Inflammatory macrophage treated with lipopolysaccharide for 4 hours (primary cell): ENCODE data around the gene SLC25A26.

Experiments used
- DNase-seq: peaks from one replicate; pipeline ENCODE4 v3.0.0-alpha.2; 2020

SLC25A26 gene

GRCh38 chr3:66399529-66400232 is 178.9 kb downstream of the SLC25A26 start:
- no peak for DNase-seq

DNA sequence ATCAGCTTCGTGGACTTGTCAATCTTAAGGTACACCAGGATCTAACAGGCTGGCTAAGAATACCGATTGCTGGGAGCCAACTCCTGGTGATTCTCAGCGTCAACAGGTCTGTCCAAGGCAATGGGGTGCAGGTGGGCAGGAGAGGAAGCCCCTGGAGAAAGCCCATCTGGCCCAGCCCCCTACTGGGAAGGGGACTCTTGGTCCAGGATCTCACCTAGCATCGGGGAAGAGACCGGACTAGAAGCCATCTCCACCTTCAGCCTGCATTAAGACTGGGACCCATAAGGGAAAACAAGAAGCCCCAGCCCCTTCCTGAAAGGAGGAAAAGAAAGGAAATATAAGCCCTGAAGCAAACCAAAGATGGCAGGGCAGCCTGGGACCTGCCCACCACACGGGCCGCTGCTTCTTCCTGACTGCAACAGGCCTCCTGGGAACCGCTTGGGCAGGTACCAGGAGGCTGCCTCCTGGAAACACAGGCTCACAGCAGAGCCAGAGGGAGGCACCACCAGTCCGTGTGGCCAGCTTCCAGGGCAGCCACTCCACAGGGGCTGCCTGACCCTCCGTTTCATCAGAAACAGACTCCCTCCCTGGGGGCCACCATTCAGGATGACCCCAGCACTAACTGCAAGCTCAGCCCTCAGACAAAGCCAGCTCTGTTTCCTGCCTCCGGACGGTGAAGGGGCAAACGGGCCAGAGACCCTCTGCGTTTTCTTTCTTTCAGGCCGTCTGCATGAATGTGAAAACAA is 179.8 kb downstream of the SLC25A26 start:
- DNase-seq = no peak

DNA sequence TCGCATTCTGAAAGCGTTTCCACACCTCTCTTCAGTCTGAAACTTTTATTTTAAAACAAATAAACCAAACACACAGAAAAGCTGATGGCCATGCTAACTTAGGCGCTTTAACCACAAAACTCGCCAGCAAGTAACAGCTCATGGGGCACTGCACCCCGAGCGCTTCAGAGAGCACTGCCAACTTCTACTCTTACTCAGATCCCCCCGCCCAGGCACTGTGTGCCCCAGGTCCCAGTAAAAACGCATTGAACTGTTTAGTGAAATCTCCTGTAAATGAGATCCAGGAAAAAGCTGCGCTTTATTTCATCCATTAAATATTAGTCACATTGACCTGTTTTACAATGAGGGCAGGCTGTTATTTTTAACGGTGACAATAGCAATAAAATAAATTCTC is 180.4 kb downstream of the SLC25A26 start:
- DNase-seq = no peak

GRCh38 chr3:66401675-66402491 is 181.1 kb downstream of the SLC25A26 start:
- DNase-seq = no peak

- no peak for DNase-seq
Measured at GRCh38 chr3:66402596-66403290, 181.9 kb downstream of the SLC25A26 start.

GRCh38 chr3:66403323-66403990 is 182.7 kb downstream of the SLC25A26 start:
- DNase-seq = no peak

DNA sequence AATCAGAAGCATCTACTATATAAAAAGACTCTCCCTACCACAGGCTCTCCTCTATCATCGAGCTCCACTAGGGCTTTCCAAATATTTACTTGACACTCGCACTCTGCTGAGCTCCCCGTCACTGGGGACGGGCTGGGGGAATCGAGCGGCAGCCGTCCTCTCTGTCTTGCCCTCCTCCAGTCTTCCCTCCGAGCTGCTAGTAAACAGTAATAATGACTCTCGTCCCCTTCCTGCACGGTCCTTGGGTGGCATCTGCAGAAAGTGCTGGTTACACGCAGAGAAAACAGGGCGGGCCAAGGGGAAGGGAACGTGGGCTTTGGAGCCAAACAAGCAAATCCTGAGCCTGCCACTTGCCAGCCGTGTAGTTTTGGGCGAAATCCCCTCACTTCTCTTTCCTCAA is 183.4 kb downstream of the SLC25A26 start:
- DNase-seq = no peak

- no peak for DNase-seq
Measured at GRCh38 chr3:66404903-66405700, 184.3 kb downstream of the SLC25A26 start.

DNA sequence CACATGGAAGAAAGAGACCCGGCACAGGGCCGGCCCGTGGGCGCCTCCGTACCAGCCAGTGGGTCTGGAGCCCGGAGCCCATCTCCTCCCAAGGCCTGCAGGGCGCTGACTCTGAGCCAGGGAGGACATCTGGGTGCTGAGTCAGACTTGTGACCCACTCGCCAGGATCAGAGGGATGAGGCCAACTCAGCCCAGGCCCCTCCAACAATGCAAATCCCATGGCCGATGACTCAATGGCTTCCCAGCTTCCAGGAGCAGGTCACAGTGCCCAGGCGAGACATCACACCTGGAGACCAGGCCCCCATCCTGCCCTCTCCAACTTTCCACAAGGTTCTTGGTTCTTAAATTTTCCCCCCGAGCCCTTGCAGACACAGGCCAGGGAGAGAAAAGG is 184.9 kb downstream of the SLC25A26 start:
- no peak for DNase-seq

DNA sequence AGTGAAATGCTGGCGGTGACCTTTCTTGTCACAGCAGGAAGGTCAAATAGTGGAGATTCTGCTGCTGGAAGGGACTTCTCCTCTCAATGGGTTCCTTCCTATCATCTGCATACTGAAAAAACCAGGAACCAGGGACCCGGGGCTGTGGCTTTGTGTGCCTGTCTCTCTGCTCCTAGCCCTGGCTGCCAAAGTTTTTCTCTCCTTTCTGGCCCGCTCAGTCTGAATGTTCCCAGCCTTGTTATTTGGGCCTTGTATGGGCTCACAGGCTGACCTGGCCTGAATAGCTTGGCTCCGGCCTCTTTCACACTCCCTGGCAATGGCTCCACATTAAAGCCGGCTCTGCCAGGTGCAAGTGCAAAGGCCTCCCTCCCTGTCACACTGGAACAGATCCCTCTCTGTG is 185.4 kb downstream of the SLC25A26 start:
- no peak for DNase-seq

DNA sequence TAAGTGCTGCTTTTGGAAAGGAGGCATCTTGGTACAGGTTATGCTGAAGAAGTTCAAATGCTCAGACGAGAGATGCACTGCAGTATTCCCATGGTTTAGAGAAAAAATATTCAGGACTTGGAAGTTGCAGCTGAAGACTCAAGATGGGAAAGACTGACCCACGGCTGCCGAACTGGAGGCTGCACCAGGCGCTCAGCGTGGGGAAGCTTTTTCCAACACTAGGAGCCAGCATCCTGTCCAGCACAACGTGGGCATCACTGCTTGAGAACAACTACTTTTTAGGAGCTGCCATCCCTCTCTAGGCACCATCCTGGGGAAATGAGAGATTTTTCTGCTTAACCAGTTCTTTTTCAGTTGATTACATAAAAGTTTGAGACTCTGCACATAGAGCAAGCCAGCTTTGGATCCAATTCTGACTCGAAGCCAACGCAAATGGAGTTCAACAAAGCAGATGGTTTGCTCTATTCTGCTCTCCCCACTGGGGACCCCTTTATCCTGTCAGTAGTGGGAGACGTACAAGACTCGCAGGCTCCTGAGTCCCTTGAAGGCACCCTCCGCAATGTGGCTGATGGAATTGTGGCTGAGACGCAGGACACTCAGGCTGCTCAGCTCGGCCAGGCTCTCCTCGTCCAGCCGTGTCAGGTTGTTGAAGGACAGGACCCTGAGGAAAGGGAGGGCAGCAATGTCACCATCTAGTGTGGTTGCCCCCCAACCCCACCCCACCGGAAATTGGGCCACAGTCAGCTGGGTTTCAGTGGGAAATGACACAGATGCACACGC is 186.2 kb downstream of the SLC25A26 start:
- DNase-seq = no peak

GRCh38 chr3:66407611-66408218 is 186.9 kb downstream of the SLC25A26 start:
- DNase-seq = peak; percentile 36

- no peak for DNase-seq
Measured at GRCh38 chr3:66409771-66410754, 189.3 kb downstream of the SLC25A26 start.

DNA sequence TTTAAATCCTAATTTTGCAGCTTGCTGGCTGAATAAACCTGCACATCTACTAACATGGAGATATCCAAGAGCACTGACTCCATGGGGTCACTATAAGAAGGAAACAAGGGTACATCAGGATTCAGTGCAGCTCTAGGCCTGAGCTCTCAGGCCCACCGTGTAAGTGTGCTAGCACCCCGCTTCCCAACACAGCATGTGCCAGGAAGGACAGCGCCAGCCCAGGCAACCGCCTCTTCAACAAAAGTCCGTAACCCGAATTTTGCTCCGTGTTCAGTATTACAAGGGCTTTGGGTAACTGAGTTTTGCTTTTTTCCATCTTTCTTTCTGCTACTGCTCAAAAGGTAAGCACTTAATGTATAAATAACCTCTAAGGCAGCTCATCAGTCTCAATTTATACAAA is 190.2 kb downstream of the SLC25A26 start:
- DNase-seq = no peak

GRCh38 chr3:66411474-66411873 is 190.7 kb downstream of the SLC25A26 start:
- DNase-seq = no peak

- no peak for DNase-seq
Measured at GRCh38 chr3:66411961-66412887, 191.4 kb downstream of the SLC25A26 start.

DNA sequence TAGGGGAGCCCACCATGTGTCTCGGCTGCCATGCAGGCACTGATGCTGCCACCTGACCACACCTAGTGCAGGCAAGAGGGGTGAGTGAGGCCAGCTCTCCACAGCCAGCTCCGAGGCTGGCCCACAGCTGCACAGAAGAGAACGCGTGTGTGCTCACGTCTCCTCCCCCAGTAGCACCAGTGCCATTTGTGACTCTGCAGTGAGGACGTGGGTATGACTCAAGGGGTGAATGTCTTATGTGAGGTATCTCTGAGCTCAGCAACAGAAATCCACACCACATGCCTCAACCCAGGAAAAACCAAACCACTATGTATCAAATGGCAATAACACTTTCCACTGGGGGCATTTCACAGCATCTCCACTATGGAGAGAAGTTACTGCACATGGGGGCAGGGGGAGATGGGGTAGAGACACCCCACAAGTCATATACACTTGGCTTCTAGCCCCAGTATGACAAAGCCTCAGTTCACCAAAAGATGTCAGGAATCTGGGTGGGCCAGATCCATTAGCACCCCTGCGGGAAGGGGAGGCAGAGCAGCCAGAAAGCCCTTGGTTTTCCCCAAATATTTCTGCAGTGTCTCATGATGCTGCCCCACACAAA is 192.4 kb downstream of the SLC25A26 start:
- no peak for DNase-seq
